GM21528 (cell line): Measurements from ENCODE around the gene PSPH.
A peak's percentile ranks its signal among the peaks of the same experiment; 100 is the strongest.
"Not testable (repeated sequence)": the region's sequence is repeated elsewhere in the genome, so short reads cannot be mapped to it uniquely, and the experiment has no call there.

Source experiments
- ATAC-seq: cut with Tn5 transposase; IDR thresholded peaks from one replicate; pipeline ENCODE4 v1.9.1; 2021; ENCODE audit warnings: mild to moderate bottlenecking, moderate library complexity; ENCODE audit not compliant: unreplicated experiment, low FRiP score

PSPH gene

DNA sequence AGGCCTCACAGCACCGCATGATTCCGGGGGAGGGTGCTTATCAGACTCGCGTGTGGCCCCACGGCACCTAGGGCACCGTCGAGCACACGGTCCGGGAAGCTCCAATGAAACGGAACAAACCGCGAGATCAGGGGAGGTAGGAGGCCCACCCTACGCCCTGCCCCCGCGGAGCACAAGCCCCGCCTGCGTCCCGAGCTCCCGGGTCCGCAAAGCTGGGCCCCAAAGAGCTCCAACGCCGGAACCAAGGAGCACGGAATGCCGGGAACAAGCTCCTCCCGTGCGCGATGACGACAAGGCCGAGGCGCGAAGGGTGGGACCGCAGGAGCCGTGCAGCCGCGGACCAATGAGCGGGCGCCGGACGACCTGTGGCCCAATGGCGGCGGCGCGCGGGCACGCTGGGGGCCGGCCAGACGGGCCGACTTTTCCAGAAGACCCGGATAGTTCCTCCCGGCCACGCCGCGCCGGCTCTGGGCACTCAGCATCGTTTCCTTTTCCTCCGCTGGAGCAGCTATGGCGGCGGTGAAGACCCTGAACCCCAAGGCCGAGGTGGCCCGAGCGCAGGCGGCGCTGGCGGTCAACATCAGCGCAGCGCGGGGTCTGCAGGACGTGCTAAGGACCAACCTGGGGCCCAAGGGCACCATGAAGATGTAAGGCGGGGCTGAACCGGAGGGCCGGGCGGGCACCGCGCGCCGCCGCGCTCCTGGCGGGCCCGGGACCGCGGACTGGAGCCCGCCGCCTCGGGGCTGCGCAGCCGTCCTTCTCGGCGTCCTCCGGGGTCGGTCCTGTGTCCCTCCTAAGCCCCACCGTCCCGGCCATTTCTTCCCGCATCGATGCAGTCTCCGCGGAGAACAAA lies at the start of gene PSPH, which contains the start of gene CCT6A:
Gene PSPH (minus strand): TSS at position 106 of the 853 bp plus-strand sequence. CDS start 30,232 bp downstream, outside the sequence.
Gene CCT6A (plus strand): TSS at position 427 of the 853 bp plus-strand sequence. CDS start 84 bp downstream, at position 511.
- ATAC-seq: peak; percentile 99

DNA sequence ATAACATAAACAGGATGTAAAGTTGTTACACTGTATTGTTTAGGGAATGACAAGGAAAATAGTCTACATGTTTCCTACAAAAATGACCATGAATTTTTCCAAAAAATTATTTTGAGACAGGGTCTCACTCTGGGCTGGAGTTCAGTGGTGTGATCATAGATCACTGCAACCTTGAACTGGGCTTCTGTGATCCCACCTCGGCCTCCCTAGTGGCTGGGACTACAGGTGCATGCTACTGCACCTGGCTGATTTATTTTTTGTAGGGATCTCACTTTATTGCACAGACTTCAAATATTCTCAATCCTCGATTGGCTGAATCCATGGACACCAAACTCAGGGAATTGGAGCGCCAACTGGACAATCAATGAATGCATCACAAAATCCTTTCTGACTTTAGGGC lies 48.4 kb upstream of the PSPH start:
- ATAC-seq: no peak

GRCh38 chr7:56098187-56099008 lies 47.2 kb upstream of the PSPH start:
- not testable (repeated sequence) for ATAC-seq

- ATAC-seq: no peak
These were observed 46.5 kb upstream of the PSPH start for GRCh38 chr7:56097700-56098099.

DNA sequence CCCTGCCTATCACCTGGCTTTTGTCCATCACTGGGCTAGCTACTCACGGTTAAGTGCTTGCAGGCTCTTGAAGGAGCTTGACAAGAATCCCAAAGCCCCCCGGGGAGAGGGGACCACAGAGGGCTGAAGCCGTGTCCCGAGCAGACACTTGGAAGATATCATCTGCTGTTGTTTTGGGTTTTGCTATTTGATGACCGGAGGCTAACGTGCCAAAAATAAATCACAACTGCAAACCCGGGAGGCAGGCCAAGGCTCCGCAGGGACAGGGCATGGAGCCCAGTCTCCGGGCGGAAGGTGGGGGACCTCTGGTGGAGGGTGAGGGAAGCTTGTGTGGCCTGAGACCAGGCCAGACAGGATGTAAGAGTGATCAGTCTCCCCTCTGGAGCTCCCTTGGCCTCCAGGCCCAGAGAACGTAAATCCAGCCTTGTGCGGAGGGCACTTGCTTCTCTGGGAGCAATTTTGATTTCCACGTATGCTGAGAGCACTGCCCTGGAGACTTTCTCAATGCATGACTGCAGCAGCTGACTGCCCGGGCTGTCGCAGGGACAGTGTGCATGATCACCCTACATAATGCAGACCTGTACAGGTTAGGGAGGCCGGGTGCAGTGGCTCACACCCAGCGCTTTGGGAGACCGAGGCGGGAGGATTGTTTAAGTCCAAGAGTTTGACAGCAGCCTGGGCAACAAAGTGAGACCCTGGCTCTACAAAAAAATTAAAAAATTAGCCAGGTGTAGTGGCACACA lies 41.7 kb upstream of the PSPH start, which contains the start of gene PHKG1:
Gene PHKG1 (minus strand): TSS at position 164 of the 743 bp plus-strand sequence. CDS start 4,011 bp downstream, outside the sequence.
- ATAC-seq: no peak

DNA sequence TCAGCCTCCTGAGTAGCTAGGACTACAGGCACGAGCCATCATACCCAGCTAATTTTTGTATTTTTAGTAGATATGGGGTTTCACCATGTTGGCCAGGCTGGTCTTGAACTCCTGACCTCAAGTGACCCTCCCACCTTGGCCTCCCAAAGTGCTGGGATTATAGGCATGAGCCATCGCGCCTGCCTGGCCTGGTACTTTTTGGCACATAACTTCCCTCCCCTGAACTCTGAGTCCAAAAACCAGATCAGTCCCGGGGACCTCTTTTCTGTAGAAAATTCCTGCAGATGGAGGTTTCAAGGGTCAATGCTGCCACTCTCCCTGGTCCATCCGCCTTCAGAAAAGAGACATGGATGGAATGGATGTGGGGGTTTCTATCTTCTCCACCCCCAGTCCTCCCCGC lies 41.1 kb upstream of the PSPH start:
- ATAC-seq: not testable (repeated sequence)

- ATAC-seq: no peak
These were observed 40.3 kb upstream of the PSPH start for GRCh38 chr7:56091591-56091990.

GRCh38 chr7:56087445-56087844 lies 36.2 kb upstream of the PSPH start:
- ATAC-seq: no peak

- ATAC-seq: no peak
These were observed 35.5 kb upstream of the PSPH start for GRCh38 chr7:56086761-56087160.

DNA sequence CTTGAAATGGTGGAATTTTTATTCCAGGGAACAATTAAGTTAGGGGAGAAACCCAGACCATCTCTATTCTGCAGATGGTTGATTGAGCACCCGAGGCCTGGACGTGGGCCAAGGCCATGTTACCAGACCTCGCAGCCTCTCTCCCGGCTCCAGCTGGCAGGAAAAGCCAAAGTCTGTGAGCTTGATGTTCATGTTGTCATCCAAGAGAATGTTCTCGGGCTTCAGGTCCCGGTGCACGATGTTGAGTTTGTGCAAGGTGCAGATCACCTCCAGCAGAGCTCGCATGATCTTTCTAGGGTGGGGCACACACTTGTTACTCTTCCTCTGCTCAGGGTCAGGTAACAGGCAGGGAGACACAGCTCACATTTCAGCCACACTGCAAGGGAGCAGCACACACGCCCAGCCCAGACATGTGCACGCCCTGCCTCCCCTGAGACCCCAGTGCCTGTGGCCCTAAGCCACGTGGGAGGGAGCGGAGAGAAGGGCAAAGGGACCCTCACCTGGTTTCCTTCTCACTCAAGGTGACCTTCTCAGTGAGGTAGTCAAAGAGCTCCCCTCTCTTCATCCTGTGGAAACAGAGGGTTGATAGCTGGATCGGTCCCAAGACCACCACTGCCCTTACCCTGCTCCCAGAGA lies 32.0 kb upstream of the PSPH start:
- ATAC-seq: no peak

DNA sequence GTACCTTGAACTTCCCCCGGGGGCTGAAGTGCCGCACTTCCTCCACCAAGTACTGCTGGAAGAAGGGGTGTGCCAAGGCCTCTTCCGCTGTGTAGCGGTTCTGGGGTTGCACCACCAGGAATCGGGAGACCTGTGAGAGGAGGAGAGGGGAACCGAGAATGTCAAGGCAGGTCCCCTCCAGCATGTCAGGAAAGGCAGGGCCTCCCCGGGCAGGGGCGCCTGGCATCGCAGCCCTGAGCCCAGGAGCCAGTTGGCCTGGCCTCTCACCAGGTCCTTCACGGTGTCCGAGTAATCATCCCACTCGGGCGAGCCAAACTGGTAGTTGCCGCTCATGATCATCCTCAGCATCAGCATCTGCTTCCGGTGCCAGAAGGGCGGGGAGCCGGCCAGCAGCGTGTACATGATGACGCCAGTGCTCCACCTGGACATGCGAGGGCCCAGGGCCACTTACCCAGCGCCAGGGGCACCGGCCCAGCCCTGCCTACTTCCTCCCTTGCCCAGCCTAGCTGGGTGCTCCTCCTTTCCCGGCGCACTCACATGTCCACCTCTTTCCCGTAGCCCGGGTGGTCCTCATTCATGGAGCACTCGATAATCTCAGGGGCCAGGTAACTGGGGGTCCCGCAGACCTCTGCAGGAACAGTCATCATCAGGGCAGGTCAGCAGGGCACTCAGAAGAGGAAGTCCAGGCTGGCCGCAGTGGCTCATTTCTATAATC lies 30.5 kb upstream of the PSPH start:
- ATAC-seq: no peak

DNA sequence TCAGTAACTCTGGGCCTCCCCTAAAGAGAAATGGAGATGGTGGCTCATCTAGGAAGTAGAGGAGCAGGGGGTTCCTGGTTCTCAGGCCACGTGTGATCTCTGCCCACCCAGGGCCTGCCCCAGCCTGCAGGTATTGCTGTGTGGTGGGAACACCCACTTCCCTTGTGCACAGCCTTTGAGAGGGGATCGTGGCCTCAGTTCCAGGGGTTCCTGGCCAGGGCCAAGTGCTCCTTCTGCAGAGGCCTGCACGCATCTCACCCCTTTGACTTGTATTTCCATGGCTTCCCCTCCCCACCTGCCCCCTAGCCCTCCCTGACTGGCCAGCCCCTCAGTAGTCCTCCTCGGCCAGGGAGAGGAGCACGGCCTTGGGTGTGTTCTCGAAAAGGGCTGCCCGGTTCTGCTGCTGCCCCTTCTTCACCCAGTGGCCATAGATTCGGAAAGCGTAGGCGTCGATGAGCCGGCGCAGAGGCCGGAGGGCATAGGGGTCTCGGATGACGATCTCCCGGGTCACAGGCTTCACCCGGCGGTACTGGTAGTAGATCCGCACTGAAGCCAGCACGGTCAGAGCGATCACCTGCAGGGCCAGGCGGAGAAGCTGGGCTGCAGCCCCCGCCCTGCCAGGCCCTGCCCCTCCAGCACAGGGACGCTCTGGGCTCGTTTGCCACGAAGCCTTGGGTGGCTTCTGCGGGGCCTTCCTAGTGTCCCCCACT lies 29.6 kb upstream of the PSPH start:
- not testable (repeated sequence) for ATAC-seq

- no peak for ATAC-seq
These were observed 28.4 kb upstream of the PSPH start for GRCh38 chr7:56079450-56080185.

- no peak for ATAC-seq
These were observed 27.0 kb upstream of the PSPH start for GRCh38 chr7:56078196-56078595.

DNA sequence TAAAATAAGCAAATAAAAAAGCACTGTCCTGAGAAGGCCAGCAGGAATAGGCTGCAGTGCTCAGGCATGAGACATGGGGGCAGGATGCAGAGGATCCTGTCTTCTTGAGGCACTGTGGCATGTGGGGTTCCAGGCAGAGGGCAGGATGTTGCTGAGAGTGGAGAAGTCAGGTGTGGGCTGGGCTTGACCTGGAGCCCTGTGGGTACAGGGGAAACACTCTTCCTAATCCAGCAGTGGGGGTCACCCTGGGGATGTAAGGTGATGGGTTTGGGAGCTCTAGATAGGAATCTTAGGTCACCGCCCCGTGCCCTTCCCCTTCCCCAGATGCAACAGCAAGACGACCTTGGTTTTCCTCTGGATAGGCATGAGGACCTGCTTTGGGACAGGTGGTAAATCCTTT lies 26.4 kb upstream of the PSPH start:
- ATAC-seq: no peak

GRCh38 chr7:56074371-56074791 lies 23.1 kb upstream of the PSPH start:
- peak; percentile 81 for ATAC-seq

- not testable (repeated sequence) for ATAC-seq
These were observed 15.1 kb upstream of the PSPH start for GRCh38 chr7:56066376-56066775.
